Measurements from ENCODE around the gene SBK2.

Gene SBK2

DNA sequence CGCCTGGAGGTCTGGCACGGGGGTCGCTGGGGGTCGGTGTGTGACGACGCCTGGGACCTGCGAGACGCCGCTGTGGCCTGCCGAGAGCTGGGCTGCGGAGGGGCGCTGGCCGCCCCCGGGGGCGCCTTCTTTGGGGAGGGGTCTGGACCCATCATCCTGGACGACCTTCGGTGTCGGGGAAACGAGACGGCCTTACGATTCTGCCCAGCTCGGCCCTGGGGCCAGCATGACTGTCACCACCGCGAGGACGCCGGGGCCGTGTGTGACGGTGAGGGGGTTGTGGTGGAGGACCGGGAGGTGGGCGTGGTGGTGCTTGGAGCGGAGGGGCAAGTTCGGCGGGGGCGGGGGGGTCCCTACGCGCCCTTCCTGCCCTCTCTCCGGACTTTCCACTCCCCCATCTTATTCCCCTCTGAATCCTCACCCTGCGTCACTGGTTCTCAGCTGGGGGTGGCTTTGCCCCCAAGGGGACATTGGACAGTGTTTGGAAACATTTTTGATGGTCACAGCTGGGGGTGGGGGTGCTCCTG is 43.2 kb downstream of the SBK2 start:
- no peak overlapping the region for H3K27ac ChIP-seq (ENCODE audit: low read length)
- peaks cover 17% of the 10 kb centered on the region for H3K4me1 ChIP-seq (ENCODE audit: control insufficient read depth, low read depth, low read length)
- H3K36me3 ChIP-seq (ENCODE audit: control insufficient read depth, low read depth, low read length): no peaks in the 10 kb centered on the region
- H3K9ac ChIP-seq (ENCODE audit: low read length): no peak overlapping the region
- H3K4me3 ChIP-seq (ENCODE audit: low read length): no peak overlapping the region
- no peaks in the 10 kb centered on the region for H3K27me3 ChIP-seq (ENCODE audit: control insufficient read depth, insufficient read depth, low read length)
- no peaks in the 10 kb centered on the region for H3K9me3 ChIP-seq (ENCODE audit: control insufficient read depth, low read depth, low read length)

DNA sequence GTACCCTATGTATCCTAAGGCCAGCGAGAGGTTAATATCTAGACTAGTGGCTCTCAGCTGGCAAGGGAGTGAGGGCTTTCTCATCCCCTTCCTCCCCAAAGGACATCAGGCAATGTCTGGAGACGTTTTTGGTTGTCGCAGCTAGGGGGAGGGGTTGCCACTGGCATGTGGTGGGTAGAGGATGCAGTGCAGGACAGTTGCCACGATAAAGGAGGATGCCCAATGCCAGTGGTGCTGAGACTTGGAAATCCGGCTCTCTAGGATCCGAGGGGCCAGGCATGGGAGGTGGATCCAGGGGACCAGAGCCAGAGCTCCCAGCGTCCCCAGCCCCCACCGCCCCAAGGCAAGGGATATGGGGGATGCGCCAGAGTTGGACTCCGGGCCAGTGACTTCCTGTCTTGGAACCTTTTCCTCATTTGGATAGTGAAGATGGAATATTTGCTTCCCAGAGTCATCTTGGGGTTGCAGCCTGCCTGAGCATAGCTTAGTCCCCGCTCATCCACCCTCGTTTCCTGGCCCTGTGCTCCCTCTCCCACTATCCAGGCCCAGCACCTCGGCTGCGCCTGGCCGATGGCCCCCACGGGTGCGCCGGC is 43.8 kb downstream of the SBK2 start:
- H3K4me1 ChIP-seq (ENCODE audit: control insufficient read depth, low read depth, low read length): peaks cover 21% of the 10 kb centered on the region

DNA sequence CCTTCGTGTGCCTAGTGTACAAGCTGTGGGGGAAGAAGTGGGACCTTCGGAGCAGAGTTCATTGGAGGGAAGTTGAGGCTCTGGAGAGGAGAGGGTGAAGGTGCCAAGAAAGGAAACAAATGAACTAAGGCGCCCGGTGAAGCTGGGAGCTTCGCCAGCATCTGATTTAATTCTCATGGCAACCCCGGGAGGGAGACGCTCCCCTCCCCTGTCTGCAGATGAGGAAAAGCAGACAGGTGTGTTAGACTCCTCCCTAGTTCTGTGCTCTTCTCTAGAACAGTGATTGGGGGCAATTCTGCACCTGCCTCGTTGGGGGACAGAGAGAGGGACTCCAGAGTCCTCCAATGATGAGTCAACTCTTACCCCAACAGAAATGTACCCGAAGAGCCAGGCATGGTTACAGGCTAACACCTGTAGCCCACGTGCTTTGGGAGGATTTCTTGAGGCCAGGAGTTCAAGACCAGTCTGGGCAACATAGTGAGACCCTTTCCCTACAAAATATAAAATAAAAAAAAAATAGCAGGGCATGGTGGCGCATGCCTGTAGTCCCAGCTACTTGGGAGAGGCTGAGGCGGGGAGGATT is 44.5 kb downstream of the SBK2 start:
- no peak overlapping the region for H3K9ac ChIP-seq (ENCODE audit: low read length)
- no peaks in the 10 kb centered on the region for H3K27me3 ChIP-seq (ENCODE audit: control insufficient read depth, insufficient read depth, low read length)
- no peak overlapping the region for H3K27ac ChIP-seq (ENCODE audit: low read length)
- H3K36me3 ChIP-seq (ENCODE audit: control insufficient read depth, low read depth, low read length): no peaks in the 10 kb centered on the region
- H3K4me3 ChIP-seq (ENCODE audit: low read length): no peak overlapping the region
- H3K9me3 ChIP-seq (ENCODE audit: control insufficient read depth, low read depth, low read length): no peaks in the 10 kb centered on the region
- H3K4me1 ChIP-seq (ENCODE audit: control insufficient read depth, low read depth, low read length): peaks cover 27% of the 10 kb centered on the region

More for the DNA sequence above, 43.8 kb downstream of the SBK2 start:
- no peak overlapping the region for H3K9ac ChIP-seq (ENCODE audit: low read length)
- no peaks in the 10 kb centered on the region for H3K27me3 ChIP-seq (ENCODE audit: control insufficient read depth, insufficient read depth, low read length)
- no peaks in the 10 kb centered on the region for H3K36me3 ChIP-seq (ENCODE audit: control insufficient read depth, low read depth, low read length)
- no peaks in the 10 kb centered on the region for H3K9me3 ChIP-seq (ENCODE audit: control insufficient read depth, low read depth, low read length)
- no peak overlapping the region for H3K4me3 ChIP-seq (ENCODE audit: low read length)
- H3K27ac ChIP-seq (ENCODE audit: low read length): no peak overlapping the region

DNA sequence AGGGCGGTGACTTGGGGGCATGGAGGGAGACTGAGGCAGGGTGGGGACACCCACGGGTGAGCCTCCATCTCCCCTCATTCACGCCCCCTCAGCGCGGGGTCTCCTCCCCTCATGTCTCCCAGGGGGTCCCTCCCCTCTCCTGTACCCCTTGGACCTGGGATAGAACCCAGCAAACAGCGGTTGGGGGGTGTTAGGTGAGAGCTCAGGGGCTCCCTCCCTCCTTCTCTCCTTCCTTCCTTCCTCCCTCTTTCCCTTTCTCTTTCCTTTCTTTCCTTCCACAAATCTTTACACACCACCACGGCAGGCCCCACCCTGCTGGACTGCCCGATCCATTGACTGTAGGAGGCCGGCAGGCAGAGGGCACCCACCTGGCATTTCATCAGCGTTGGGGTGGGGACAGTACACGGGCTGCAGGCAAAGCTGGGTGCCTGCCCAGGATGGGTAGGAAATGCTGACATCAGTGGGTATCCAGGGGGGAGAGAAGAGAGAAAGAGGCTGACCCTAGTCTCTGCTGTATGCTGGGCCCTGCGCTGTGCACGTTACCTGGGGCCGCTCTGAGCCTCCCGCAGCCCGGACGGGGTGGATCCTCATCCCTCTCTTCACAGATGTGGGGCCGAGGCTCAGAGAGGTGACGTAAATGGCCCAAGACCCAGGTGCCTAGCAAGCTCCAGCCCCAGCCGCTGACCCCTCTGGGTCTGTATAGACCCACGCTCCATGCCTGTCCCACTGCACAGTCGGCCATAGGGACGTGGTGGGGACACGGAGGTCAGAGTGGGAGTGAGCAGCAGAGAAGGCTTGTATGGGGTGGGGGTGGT is 45.2 kb downstream of the SBK2 start:
- Histone ChIP-seq H3K27ac (ENCODE audit: low read length) (no peak overlapping the region), H3K4me1 (ENCODE audit: control insufficient read depth, low read depth, low read length) (peaks cover 33% of the 10 kb centered on the region), H3K4me3 (ENCODE audit: low read length) (no peak overlapping the region), H3K36me3 (ENCODE audit: control insufficient read depth, low read depth, low read length) (no peaks in the 10 kb centered on the region), H3K27me3 (ENCODE audit: control insufficient read depth, insufficient read depth, low read length) (no peaks in the 10 kb centered on the region), H3K9ac (ENCODE audit: low read length) (no peak overlapping the region), H3K9me3 (ENCODE audit: control insufficient read depth, low read depth, low read length) (no peaks in the 10 kb centered on the region)

DNA sequence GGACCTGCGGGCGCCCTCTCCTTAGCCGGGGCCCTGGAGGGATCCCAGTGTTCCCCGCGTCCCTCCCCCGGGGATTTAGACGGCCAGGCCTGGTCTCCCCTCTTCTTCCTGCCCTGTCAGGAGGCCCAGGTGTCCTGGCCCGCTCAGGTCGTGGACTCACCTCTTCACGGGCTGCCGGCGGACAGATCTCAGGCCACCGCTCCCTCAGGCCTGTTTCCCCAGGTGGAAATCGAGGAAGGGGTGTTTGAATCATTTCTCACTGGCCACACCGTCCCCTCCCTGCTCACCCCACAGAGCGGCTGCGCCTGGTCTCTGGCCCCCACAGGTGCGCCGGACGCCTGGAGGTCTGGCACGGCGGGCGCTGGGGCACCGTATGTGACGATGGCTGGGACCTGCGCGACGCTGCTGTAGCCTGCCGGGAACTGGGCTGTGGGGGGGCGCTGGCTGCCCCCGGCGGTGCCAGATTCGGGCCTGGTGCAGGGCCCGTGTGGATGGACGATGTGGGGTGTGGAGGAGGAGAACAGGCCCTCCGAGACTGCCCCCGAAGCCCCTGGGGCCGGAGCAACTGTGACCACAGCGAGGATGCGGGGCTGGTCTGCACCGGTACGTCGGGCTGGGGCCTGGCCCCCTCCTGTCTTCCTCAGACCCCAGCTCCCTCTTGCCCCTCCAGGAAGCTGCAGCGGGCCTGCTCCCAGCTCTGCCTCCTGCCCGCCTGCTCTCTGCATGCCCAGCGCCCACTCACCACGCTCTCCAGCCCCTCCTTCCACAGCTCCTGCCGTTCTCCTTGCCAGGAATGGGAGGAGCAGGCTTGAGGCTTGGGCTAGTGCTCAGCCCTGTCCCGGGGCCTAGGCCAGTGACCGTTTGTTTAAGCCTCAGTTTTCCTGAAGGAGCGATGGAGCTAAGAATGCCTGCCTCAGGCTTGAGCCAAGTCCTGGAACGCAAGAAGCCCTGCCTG is 46.2 kb downstream of the SBK2 start:
- H3K9ac ChIP-seq (ENCODE audit: low read length): no peak overlapping the region
- H3K27me3 ChIP-seq (ENCODE audit: control insufficient read depth, insufficient read depth, low read length): no peaks in the 10 kb centered on the region
- no peaks in the 10 kb centered on the region for H3K9me3 ChIP-seq (ENCODE audit: control insufficient read depth, low read depth, low read length)
- H3K36me3 ChIP-seq (ENCODE audit: control insufficient read depth, low read depth, low read length): no peaks in the 10 kb centered on the region
- no peak overlapping the region for H3K27ac ChIP-seq (ENCODE audit: low read length)
- H3K4me3 ChIP-seq (ENCODE audit: low read length): no peak overlapping the region
- peaks cover 31% of the 10 kb centered on the region for H3K4me1 ChIP-seq (ENCODE audit: control insufficient read depth, low read depth, low read length)

DNA sequence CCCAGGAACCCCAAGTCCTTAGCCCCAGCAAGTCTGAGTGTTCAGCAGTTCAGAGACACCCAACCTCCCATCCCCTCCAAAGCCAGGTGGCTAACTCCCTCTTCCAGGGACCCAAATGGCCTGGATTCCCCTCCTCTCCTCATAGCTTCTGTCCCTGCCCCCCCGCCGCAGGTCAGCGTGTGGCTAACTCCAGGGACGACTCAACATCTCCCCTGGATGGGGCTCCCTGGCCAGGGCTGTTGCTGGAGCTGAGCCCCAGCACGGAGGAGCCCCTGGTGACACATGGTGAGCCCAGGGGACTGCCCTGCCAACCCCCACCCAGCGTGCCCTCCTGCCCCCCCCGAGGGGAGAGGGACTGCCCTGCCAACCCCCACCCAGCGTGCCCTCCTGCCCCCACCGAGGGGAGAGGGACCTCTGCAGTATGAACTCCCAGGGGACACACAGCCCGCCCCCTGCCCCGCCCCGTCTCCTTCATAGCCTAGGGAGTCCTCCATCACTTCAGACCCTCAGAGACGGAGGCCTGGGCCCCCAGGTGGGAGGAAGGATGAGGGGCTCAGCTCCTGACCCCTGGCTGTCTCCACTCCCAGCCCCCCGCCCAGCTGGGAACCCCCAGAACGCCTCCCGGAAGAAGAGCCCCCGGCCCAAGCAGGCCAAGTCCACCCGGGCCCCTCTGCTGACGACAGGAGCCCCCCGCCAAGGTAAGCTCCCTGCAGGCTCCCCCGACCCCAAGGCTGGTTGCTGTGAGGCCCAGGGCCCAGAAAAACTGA is 47.0 kb downstream of the SBK2 start:
- no peaks in the 10 kb centered on the region for H3K9me3 ChIP-seq (ENCODE audit: control insufficient read depth, low read depth, low read length)
- H3K36me3 ChIP-seq (ENCODE audit: control insufficient read depth, low read depth, low read length): no peaks in the 10 kb centered on the region
- H3K4me3 ChIP-seq (ENCODE audit: low read length): no peak overlapping the region
- H3K27ac ChIP-seq (ENCODE audit: low read length): no peak overlapping the region
- H3K4me1 ChIP-seq (ENCODE audit: control insufficient read depth, low read depth, low read length): peaks cover 33% of the 10 kb centered on the region
- no peaks in the 10 kb centered on the region for H3K27me3 ChIP-seq (ENCODE audit: control insufficient read depth, insufficient read depth, low read length)
- H3K9ac ChIP-seq (ENCODE audit: low read length): no peak overlapping the region

DNA sequence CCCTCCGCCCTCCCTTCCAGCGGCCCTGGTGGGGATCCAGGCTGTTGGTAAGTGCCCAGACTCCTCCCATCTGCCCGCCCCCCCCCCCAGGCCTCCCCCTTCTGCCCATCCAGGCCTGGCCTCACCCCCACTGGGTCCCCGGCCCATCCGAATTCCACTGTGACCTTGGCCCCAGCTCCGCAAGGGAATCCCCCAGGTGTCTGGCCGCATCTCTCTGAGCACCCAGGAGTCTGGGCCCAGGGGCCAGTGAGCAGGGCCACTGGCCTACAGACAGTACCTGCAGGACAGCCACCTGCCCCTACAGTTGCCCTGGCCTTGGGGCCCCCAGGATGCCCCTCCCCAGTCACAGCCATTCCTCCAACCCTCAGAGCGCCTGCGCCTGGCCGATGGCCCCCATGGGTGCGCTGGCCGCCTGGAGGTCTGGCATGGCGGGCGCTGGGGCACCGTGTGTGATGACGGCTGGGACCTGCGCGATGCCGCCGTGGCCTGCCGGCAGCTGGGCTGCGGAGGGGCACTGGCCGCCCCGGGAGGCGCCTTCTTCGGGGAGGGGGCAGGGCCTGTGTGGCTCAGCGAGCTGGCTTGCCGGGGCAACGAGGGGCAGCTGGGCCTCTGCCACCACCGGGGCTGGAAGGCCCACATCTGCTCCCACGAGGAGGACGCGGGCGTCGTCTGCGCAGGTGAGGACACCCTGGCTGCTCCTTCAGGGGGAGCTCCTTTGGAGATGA is 47.8 kb downstream of the SBK2 start:
- Histone ChIP-seq H3K27me3 (ENCODE audit: control insufficient read depth, insufficient read depth, low read length) (no peaks in the 10 kb centered on the region), H3K4me3 (ENCODE audit: low read length) (no peak overlapping the region), H3K36me3 (ENCODE audit: control insufficient read depth, low read depth, low read length) (no peaks in the 10 kb centered on the region)

DNA sequence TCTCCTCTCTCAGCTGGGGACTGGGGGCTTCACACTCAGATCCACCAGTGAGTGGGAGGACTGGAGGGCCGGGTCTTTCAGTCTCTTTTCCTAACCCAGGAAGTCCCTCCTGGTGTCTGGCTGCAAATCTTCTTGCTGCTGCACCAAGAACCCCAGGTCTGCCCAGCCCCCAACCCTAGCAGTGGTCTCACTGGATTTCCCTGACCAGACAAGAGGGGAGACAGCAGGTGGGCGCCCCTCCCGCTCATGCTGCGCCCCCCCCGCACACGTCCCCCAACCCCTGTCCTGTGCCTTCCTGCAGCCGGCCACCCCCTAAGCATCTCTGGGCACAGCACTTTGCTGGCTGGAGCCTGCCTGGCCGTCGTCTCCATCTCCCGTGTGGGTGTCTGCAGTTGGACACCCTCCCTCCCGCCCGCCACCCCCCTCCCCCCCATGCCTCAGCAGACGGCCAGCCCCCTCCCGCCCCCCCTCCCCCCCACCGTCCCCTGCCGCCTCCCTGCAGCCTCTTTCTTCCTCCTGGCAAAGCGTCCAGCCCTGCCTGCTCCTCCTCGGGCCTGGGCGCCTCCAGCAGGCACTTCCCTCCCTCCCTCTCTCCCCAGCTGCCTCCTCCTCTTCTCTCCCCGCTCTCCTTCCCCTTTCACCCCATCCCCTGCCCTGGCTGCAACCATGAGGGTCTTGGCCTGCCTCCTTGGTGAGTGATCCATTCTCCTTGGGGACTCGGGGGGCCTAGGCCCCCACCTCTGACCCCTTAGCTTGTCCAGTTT is 48.8 kb downstream of the SBK2 start, which contains the start of gene SSC5D:
TSS of gene SSC5D (plus strand) at position 513 of the 764 bp plus-strand sequence. CDS start at position 667, 154 bp downstream.
- H3K27me3 ChIP-seq (ENCODE audit: control insufficient read depth, insufficient read depth, low read length): no peaks in the 10 kb centered on the region
- H3K9ac ChIP-seq (ENCODE audit: low read length): peak within 1 kb of the TSS; percentile 22
- no peaks in the 10 kb centered on the region for H3K9me3 ChIP-seq (ENCODE audit: control insufficient read depth, low read depth, low read length)
- H3K4me3 ChIP-seq (ENCODE audit: low read length): peak within 1 kb of the TSS; percentile 30
- no peak within 1 kb of the TSS for H3K27ac ChIP-seq (ENCODE audit: low read length)
- H3K36me3 ChIP-seq (ENCODE audit: control insufficient read depth, low read depth, low read length): no peaks in the 10 kb centered on the region
- peaks cover 33% of the 10 kb centered on the region for H3K4me1 ChIP-seq (ENCODE audit: control insufficient read depth, low read depth, low read length)

More for the DNA sequence above, 47.8 kb downstream of the SBK2 start:
- H3K9me3 ChIP-seq (ENCODE audit: control insufficient read depth, low read depth, low read length): no peaks in the 10 kb centered on the region
- H3K4me1 ChIP-seq (ENCODE audit: control insufficient read depth, low read depth, low read length): peaks cover 33% of the 10 kb centered on the region
- no peak overlapping the region for H3K9ac ChIP-seq (ENCODE audit: low read length)
- no peak overlapping the region for H3K27ac ChIP-seq (ENCODE audit: low read length)

DNA sequence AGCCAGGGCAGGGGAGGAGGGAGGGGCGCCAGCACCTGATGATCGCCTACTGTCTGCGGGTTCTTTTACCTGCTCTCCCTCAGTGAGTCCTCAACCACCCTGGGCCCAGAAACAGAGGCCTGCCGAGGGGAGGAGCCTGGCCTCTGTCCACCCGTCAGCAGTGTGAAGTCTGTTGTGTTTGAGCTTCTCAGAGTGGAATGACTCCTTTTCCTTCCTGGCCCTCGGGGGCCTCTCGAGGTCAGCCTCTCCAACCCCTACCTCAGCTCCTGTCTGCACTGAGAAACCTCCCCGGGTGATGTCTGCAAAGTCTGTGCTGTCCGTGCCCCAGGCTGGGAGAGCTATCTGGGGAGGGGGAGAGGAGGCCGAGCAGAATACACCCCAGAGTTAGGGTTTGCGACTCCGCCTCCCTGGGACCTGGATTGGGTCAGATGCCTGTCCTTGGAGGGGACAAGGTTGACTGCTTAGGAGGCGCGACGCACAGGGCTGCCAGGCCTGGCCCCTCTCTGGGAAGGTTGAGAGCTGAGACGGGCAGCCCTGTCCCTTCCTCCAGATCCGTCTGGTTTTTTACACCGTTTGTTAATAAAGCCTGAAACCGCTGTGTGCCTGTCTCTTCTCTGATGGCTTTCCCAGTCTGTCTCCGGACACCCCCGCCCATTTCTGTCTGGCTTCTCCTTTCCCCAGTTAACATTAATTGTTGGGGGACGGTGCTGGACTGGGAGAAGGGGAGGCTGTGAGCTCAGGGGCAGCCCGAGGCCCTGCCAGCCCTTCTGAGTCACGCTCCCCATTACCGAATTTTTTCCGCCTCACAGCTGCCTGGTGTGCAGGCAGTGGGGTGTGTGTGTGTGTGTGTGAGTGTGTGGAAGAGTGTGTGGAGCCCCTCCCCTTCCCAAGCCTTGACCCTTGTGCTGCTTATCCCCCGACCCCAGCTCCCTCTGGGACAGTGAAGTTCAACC is 49.7 kb downstream of the SBK2 start:
- Histone ChIP-seq H3K36me3 (ENCODE audit: control insufficient read depth, low read depth, low read length) (no peaks in the 10 kb centered on the region), H3K9me3 (ENCODE audit: control insufficient read depth, low read depth, low read length) (no peaks in the 10 kb centered on the region), H3K4me3 (ENCODE audit: low read length) (peak overlapping the region; percentile 13), H3K9ac (ENCODE audit: low read length) (peak overlapping the region; percentile 22), H3K27ac (ENCODE audit: low read length) (no peak overlapping the region), H3K27me3 (ENCODE audit: control insufficient read depth, insufficient read depth, low read length) (no peaks in the 10 kb centered on the region), H3K4me1 (ENCODE audit: control insufficient read depth, low read depth, low read length) (peaks cover 33% of the 10 kb centered on the region)
